Heart left ventricle (tissue), 13 donors: ENCODE measurements around the gene WBP2NL.

Experiments
- POLR2A ChIP-seq, 2 donors: fragments of 450-650 bp; IDR thresholded peaks; one replicate each; pipeline ENCODE4 v1.6.1; 2017; ENCODE audit warnings: antibody characterized with exemption in 2 of 2, mild to moderate bottlenecking in 2 of 2, moderate library complexity in 2 of 2
- TF ChIP-seq, protein P1 (sequence below), 12 donors: fragments of 200-600 bp; sonication (generic) in 4 of 12; IDR thresholded peaks; one replicate each; pipeline versions ENCODE4 v1.5.0 to v1.8.0; 2018 to 2022; ENCODE audit warnings: antibody characterized with exemption in 12 of 12, mild to moderate bottlenecking in 5 of 12
- donor health status: ischemic (EF 13 %, LVEDD 7.1; RV severe dilation, severe dysfunction).
- donor health status: DM: no; HTN: yes; CAD: no.
- donor health status: DM: no; HTN: no; CAD: no.
- donor health status: ischemic (EF 25% LVEDD 6.9; RV normal size, moderate dysfunction).
- donor health status: ischemic (EF 25% LVEDD 5.7; RV mildly dilated, moderate dysfunction).
- donor health status: ischemic (EF 35%, LVEDD 5.7; RV mildly dilated, moderate dysfunction).
- donor health status: nonischemic (EF 11% LVEDD 7.7; RV severe dilation, severe dysfunction).
- donor health status: DM: yes; HTN: yes; CAD: no.
- donor health status: PGD.
- donor health status: ischemic (EF 29% LVEDD 5.4; RV normal size, mild dysfunction).
- donor health status: nonischemic (EF 23%, LVEDD 6.1; RV moderate dilation, normal function).

GRCh38 chr22:42025421-42025820 lies 26.8 kb downstream of the WBP2NL start:
- TF ChIP-seq, protein P1, sequence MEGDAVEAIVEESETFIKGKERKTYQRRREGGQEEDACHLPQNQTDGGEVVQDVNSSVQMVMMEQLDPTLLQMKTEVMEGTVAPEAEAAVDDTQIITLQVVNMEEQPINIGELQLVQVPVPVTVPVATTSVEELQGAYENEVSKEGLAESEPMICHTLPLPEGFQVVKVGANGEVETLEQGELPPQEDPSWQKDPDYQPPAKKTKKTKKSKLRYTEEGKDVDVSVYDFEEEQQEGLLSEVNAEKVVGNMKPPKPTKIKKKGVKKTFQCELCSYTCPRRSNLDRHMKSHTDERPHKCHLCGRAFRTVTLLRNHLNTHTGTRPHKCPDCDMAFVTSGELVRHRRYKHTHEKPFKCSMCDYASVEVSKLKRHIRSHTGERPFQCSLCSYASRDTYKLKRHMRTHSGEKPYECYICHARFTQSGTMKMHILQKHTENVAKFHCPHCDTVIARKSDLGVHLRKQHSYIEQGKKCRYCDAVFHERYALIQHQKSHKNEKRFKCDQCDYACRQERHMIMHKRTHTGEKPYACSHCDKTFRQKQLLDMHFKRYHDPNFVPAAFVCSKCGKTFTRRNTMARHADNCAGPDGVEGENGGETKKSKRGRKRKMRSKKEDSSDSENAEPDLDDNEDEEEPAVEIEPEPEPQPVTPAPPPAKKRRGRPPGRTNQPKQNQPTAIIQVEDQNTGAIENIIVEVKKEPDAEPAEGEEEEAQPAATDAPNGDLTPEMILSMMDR (IDR thresholded peaks at IDR 0.05): no peak
- TF ChIP-seq POLR2A (IDR thresholded peaks at IDR 0.05): no peak
